Common myeloid progenitor, CD34-positive (primary cell): ENCODE data around the gene FUT1.

Experiments used
- CTCF ChIA-PET: fragments of 350-600 bp; sonication (Branson Sonifier 250); formaldehyde crosslinking; loops from one replicate; lab custom pipeline; 2021; ENCODE audit warnings: antibody characterized with exemption; lab: Charles Lee
- POLR2A ChIA-PET: fragments of 350-600 bp; sonication (Branson Sonifier 250); formaldehyde crosslinking; loops from one replicate; lab custom pipeline; 2021; ENCODE audit warnings: antibody characterized with exemption; lab: Charles Lee
- DNase-seq, 3 donors: peaks; one replicate each; pipeline versions ENCODE4 v3.0.0 to v3.0.0-alpha.2; 2013
- H3K27ac ChIP-seq, 2 experiments: 1 replicate in 1 of 2; 2 replicates in 1 of 2; pipeline ENCODE4 v1.7.0; 2013; ENCODE audit warnings: inconsistent platforms in 2 of 2, low read length in 2 of 2, mild to moderate bottlenecking in 2 of 2, low read depth in 1 of 2, moderate library complexity in 1 of 2; ENCODE audit not compliant: severe bottlenecking in 2 of 2, insufficient read depth in 1 of 2, poor library complexity in 1 of 2
- H3K27me3 ChIP-seq, 5 experiments: replicated peaks in 2 of 5; 1 replicate in 3 of 5; 2 replicates in 2 of 5; pipeline versions ENCODE4 v1.6.1 to v1.7.0; 2013; ENCODE audit warnings: low read length in 4 of 5, mild to moderate bottlenecking in 2 of 5, moderate library complexity in 2 of 5, inconsistent platforms in 1 of 5; ENCODE audit not compliant: insufficient read depth in 5 of 5, control insufficient read depth in 4 of 5
- H3K36me3 ChIP-seq, 4 experiments: 1 replicate in 2 of 4; 2 replicates in 2 of 4; pipeline versions ENCODE4 v1.6.1 to v1.7.0; 2013; ENCODE audit warnings: low read length in 3 of 4, control low read depth in 1 of 4, mild to moderate bottlenecking in 1 of 4; ENCODE audit not compliant: control insufficient read depth in 4 of 4, insufficient read depth in 4 of 4
- H3K4me1 ChIP-seq, 4 experiments: 1 replicate in 3 of 4; 2 replicates in 1 of 4; pipeline versions ENCODE4 v1.6.1 to v1.7.1; 2013; ENCODE audit warnings: low read length in 3 of 4, mild to moderate bottlenecking in 3 of 4, control low read depth in 1 of 4, inconsistent platforms in 1 of 4, moderate library complexity in 1 of 4; ENCODE audit not compliant: control insufficient read depth in 4 of 4, insufficient read depth in 4 of 4; ENCODE audit errors: control extremely low read depth in 1 of 4
- H3K4me3 ChIP-seq, 7 experiments: 1 replicate in 4 of 7; 2 replicates in 3 of 7; pipeline versions ENCODE4 v1.5.1 to v1.7.0; 2013; ENCODE audit warnings: mild to moderate bottlenecking in 7 of 7, low read length in 6 of 7, moderate library complexity in 6 of 7, inconsistent platforms in 2 of 7, low read depth in 2 of 7, control low read depth in 1 of 7; ENCODE audit not compliant: insufficient read depth in 4 of 7, control insufficient read depth in 1 of 7; ENCODE audit errors: extremely low read depth in 1 of 7
- H3K9me3 ChIP-seq, 5 experiments: 1 replicate in 4 of 5; 2 replicates in 1 of 5; pipeline versions ENCODE4 v1.6.1 to v1.7.1; 2013; ENCODE audit warnings: low read length in 4 of 5, mild to moderate bottlenecking in 2 of 5, inconsistent platforms in 1 of 5, low read depth in 1 of 5, moderate library complexity in 1 of 5; ENCODE audit not compliant: control insufficient read depth in 4 of 5, insufficient read depth in 2 of 5; ENCODE audit errors: control extremely low read depth in 1 of 5
- WGBS: methylation state at CpG from one replicate; pipeline ENCODE4 v1.1.5; 2013; ENCODE audit not compliant: insufficient coverage; 5-methylcytosine and 5-hydroxymethylcytosine counted together

Gene FUT1

GRCh38 chr19:48780631-48781391 lies 28.4 kb upstream of the FUT1 start:
- H3K36me3 ChIP-seq, result no peaks in the 10 kb centered on the region
- peak in 1 of 3 donors; percentile 43 for DNase-seq
- ChIA-PET POLR2A (no interaction called here), CTCF (interaction anchor here (0.8 to 27.8 kb wide), 3 partner anchors 22 to 106 kb away, joined by 4 to 376 read pairs (median 4); partner anchors contain the start of gene HSD17B14)
- H3K4me1 ChIP-seq, result peaks cover 0 to 7% (median 3%) of the 10 kb centered on the region in 4 experiments
- no peaks in the 10 kb centered on the region for H3K9me3 ChIP-seq
- no peak overlapping the region for H3K27ac ChIP-seq
- 91% methylated on average over 10 of the region's 14 CpGs for WGBS
- no peak overlapping the region for H3K4me3 ChIP-seq
- no peaks in the 10 kb centered on the region for H3K27me3 ChIP-seq

- WGBS, result no CpG with 5 or more reads among the region's 1 CpG
- Histone ChIP-seq H3K4me3 (no peak overlapping the region), H3K27ac (no peak overlapping the region), H3K4me1 (peaks cover 0 to 7% (median 3%) of the 10 kb centered on the region in 4 experiments), H3K36me3 (no peaks in the 10 kb centered on the region), H3K27me3 (no peaks in the 10 kb centered on the region), H3K9me3 (no peaks in the 10 kb centered on the region)
- peak in 1 of 3 donors; percentile 31 for DNase-seq
- ChIA-PET CTCF (interaction anchor here (0.7 to 1.2 kb wide), 3 partner anchors 15 to 105 kb away, joined by 3 to 4 read pairs (median 4); no protein-coding TSS in a partner anchor), POLR2A (no interaction called here)
Observed at GRCh38 chr19:48779636-48780035, 27.2 kb upstream of the FUT1 start.

- WGBS, result 96% methylated on average over 10 of the region's 12 CpGs
- Histone ChIP-seq H3K4me1 (peaks cover 0 to 7% (median 2%) of the 10 kb centered on the region in 4 experiments), H3K27me3 (no peaks in the 10 kb centered on the region), H3K36me3 (no peaks in the 10 kb centered on the region), H3K27ac (no peak overlapping the region), H3K4me3 (no peak overlapping the region), H3K9me3 (no peaks in the 10 kb centered on the region)
- POLR2A ChIA-PET, result no interaction called here
- no peak for DNase-seq
- CTCF ChIA-PET, result interaction anchor here (1.3 to 1.5 kb wide), 2 partner anchors 18 to 65 kb away, joined by 3 to 4 read pairs; no protein-coding TSS in a partner anchor
Observed at GRCh38 chr19:48777720-48778119, 25.3 kb upstream of the FUT1 start.

- no peaks in the 10 kb centered on the region for H3K36me3 ChIP-seq
- H3K9me3 ChIP-seq, result no peaks in the 10 kb centered on the region
- H3K4me3 ChIP-seq, result no peak overlapping the region
- CTCF ChIA-PET, result interaction anchor here (0.7 to 1.5 kb wide), 3 partner anchors 18 to 451 kb away, joined by 3 to 4 read pairs (median 3); no protein-coding TSS in a partner anchor
- 100% methylated on average over 5 of the region's 5 CpGs for WGBS
- DNase-seq, result no peak
- H3K4me1 ChIP-seq, result peaks cover 0 to 7% (median 0%) of the 10 kb centered on the region in 4 experiments
- H3K27me3 ChIP-seq, result no peaks in the 10 kb centered on the region
- H3K27ac ChIP-seq, result no peak overlapping the region
- POLR2A ChIA-PET, result no interaction called here
Observed at GRCh38 chr19:48777139-48777538, 24.7 kb upstream of the FUT1 start.

GRCh38 chr19:48772503-48772953 lies 20.1 kb upstream of the FUT1 start:
- no peak overlapping the region for H3K27ac ChIP-seq
- DNase-seq, result no peak
- peaks cover 0 to 2% (median 0%) of the 10 kb centered on the region in 5 experiments for H3K27me3 ChIP-seq
- H3K36me3 ChIP-seq, result no peaks in the 10 kb centered on the region
- WGBS, result 96% methylated on average over 10 of the region's 13 CpGs
- H3K4me3 ChIP-seq, result no peak overlapping the region
- no peaks in the 10 kb centered on the region for H3K9me3 ChIP-seq
- H3K4me1 ChIP-seq, result no peaks in the 10 kb centered on the region
- ChIA-PET POLR2A (no interaction called here), CTCF (interaction anchor here (0.8 to 1.3 kb wide), 2 partner anchors 10 to 30 kb away, joined by 3 to 5 read pairs; no protein-coding TSS in a partner anchor)

GRCh38 chr19:48770734-48771472 lies 18.5 kb upstream of the FUT1 start:
- WGBS, result 94% methylated on average over 13 of the region's 20 CpGs
- peaks cover 0 to 2% (median 0%) of the 10 kb centered on the region in 5 experiments for H3K27me3 ChIP-seq
- ChIA-PET POLR2A (no interaction called here), CTCF (interaction anchor here (1.0 kb wide), 1 partner anchor 16 kb away, joined by 4 read pairs; no protein-coding TSS in a partner anchor)
- H3K4me3 ChIP-seq, result no peak overlapping the region
- DNase-seq, result no peak
- no peaks in the 10 kb centered on the region for H3K9me3 ChIP-seq
- no peak overlapping the region for H3K27ac ChIP-seq
- H3K36me3 ChIP-seq, result no peaks in the 10 kb centered on the region
- H3K4me1 ChIP-seq, result no peaks in the 10 kb centered on the region
